ENCODE measurements around the gene PLA2G4F.

Gene PLA2G4F

DNA sequence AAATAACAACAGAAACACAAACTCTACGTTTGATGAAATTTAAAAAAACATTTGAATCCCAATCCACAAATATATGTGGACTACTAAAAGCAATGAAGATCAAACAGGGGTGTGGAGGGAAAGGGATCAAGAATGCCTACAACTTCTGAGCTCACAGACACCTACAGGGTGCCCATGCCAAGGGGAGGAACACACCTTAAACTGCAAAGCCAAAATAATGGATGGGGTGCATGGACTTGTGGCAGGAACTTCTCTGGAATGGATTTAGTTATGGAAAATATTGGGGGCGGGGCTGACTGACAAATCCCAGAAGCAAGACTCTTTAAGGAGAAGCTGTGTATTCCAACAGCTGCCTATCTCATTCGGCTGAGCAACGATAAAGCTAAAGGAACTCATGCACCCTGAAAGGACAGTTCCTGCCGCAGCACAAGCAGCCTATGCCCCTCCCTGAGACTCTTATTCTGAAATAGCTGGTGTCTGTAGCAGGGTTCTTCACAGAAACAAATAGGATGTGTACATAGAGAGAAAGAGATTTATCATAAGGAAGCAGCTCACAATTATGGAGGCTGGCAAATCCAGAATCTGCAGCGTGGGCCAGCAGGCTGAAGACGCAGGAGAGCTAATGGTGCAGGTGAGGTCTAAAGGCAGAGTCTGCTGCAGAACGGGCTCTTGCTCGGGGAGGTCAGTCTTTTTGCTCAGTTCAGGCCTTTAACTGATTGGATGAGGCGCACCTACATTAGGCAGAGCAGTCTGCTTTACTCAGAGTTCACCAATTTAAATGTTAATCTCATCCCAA lies 37.6 kb downstream of the PLA2G4F start:
- in situ Hi-C loops (cut with HindIII; ENCODE audit: low pct_ligation_motif_present, low sequenced_read_pairs) = no loop called here
- peaks cover 17% of the 10 kb centered on the region for H3K27me3 ChIP-seq (replicated peaks)
- no peak overlapping the region for H3K27ac ChIP-seq
- TF ChIP-seq CTCF (IDR thresholded peaks at IDR 0.05; ENCODE audit: low read depth, low read length, missing control alignments) = no peak
- no peaks in the 10 kb centered on the region for H3K36me3 ChIP-seq (replicated peaks)
- DNase-seq = no peak
- H3K4me3 ChIP-seq (ENCODE audit: low read depth, low read length) = no peak overlapping the region

DNA sequence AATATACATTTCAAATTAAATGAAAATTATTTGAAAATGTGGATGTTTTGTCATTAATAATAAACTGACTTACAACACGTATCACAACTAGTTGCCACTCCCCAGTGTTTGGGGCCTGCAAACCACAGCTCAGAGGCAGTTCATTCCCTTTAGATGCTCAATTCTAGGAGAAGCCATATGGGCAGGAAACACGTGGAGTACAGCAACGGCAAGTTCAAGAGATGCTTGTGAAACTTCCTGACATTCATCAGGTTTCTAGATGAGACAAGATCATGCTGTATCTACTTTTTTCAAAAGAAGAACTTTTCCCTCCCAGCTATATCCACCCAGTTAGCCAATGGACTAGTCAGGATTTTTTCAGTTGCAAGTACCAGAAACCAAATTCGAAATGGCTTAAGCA lies 44.5 kb downstream of the PLA2G4F start:
- no peak for DNase-seq
- Histone ChIP-seq H3K4me3 (ENCODE audit: low read depth, low read length) (no peak overlapping the region), H3K27me3 (replicated peaks) (peaks cover 3% of the 10 kb centered on the region), H3K27ac (no peak overlapping the region), H3K36me3 (replicated peaks) (no peaks in the 10 kb centered on the region)
- in situ Hi-C loops (cut with HindIII; ENCODE audit: low pct_ligation_motif_present, low sequenced_read_pairs) = no loop called here
- no peak for TF ChIP-seq CTCF (IDR thresholded peaks at IDR 0.05; ENCODE audit: low read depth, low read length, missing control alignments)

DNA sequence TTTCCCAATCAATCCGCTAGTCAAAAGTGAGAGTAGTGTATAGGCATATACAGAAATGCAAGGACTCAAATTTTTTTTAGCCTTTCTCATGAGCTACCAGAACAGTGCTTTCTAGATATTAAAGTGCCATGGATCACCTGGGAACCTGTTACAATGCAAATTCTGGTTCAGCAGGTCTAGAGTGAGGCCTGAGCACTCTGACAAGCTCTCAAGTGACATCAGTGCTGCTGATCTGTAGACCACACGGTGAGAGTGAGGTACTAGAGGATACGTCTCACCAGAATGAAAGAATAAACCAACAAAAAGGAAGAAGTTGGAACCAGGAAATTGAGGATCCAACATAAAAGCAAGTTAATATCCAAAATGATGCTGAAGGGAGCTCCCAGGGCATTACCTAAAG lies 46.1 kb downstream of the PLA2G4F start:
- no peak overlapping the region for H3K27ac ChIP-seq
- peaks cover 2% of the 10 kb centered on the region for H3K27me3 ChIP-seq (replicated peaks)
- H3K4me3 ChIP-seq (ENCODE audit: low read depth, low read length) = no peak overlapping the region
- no peak for TF ChIP-seq CTCF (IDR thresholded peaks at IDR 0.05; ENCODE audit: low read depth, low read length, missing control alignments)
- H3K36me3 ChIP-seq (replicated peaks) = no peaks in the 10 kb centered on the region
- in situ Hi-C loops (cut with HindIII; ENCODE audit: low pct_ligation_motif_present, low sequenced_read_pairs) = no loop called here
- DNase-seq = no peak

- Histone ChIP-seq H3K27ac (no peak overlapping the region), H3K4me3 (ENCODE audit: low read depth, low read length) (no peak overlapping the region), H3K36me3 (replicated peaks) (no peaks in the 10 kb centered on the region), H3K27me3 (replicated peaks) (no peaks in the 10 kb centered on the region)
- no peak for DNase-seq
- no peak for TF ChIP-seq CTCF (IDR thresholded peaks at IDR 0.05; ENCODE audit: low read depth, low read length, missing control alignments)
- in situ Hi-C loops (cut with HindIII; ENCODE audit: low pct_ligation_motif_present, low sequenced_read_pairs) = no loop called here
Observed at GRCh38 chr15:42108806-42109205, 47.6 kb downstream of the PLA2G4F start.

DNA sequence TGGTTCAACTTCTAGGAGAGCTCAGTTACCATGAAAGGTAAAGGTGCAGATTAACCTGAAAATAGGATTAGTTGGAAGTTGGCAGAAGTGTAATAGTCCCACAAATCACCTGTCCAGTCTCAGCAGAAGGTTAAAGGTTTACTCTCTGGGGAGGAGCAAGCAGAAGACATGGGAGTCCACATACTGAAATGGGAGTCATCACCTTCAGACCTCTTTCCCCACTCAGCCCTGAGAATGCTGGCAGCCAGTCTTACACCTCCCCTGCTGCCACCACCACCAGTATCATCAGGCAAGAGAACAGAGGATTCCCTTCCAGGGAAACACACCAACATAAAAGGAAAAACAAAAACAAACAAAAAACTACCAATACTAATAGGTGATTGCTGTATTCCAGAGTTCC lies 48.2 kb downstream of the PLA2G4F start:
- no peak for TF ChIP-seq CTCF (IDR thresholded peaks at IDR 0.05; ENCODE audit: low read depth, low read length, missing control alignments)
- Histone ChIP-seq H3K27me3 (replicated peaks) (no peaks in the 10 kb centered on the region), H3K27ac (no peak overlapping the region), H3K36me3 (replicated peaks) (no peaks in the 10 kb centered on the region), H3K4me3 (ENCODE audit: low read depth, low read length) (no peak overlapping the region)
- no peak for DNase-seq
- in situ Hi-C loops (cut with HindIII; ENCODE audit: low pct_ligation_motif_present, low sequenced_read_pairs) = no loop called here

GRCh38 chr15:42107473-42107872 lies 49.0 kb downstream of the PLA2G4F start:
- Histone ChIP-seq H3K27ac (no peak overlapping the region), H3K27me3 (replicated peaks) (no peaks in the 10 kb centered on the region), H3K36me3 (replicated peaks) (no peaks in the 10 kb centered on the region), H3K4me3 (ENCODE audit: low read depth, low read length) (no peak overlapping the region)
- DNase-seq = no peak
- TF ChIP-seq CTCF (IDR thresholded peaks at IDR 0.05; ENCODE audit: low read depth, low read length, missing control alignments) = no peak
- in situ Hi-C loops (cut with HindIII; ENCODE audit: low pct_ligation_motif_present, low sequenced_read_pairs) = no loop called here

All from brain microvascular endothelial cell (primary cell).